Lower leg skin (tissue), 4 donors: Measurements from ENCODE around the gene FGF9. TPM values are rescaled to one million over a fixed set of nuclear protein-coding genes. Genes with fewer than 3 reads are reported as not detected.

Experiments used
- DNase-seq, 2 donors: peaks; one replicate each; pipeline ENCODE4 v3.0.0-alpha.2; 2019; ENCODE audit warnings: low spot score in 2 of 2
- H3K4me3 ChIP-seq: fragments of 200-600 bp; sonication (generic); 2 replicates; pipeline ENCODE4 v1.5.1; 2017; ENCODE audit warnings: mild to moderate bottlenecking, low read depth; ENCODE audit not compliant: poor library complexity, severe bottlenecking
- POLR2A ChIP-seq, 2 donors: fragments of 450-650 bp; IDR thresholded peaks; one replicate each; pipeline ENCODE4 v1.6.1; 2016 to 2017; ENCODE audit warnings: antibody characterized with exemption in 2 of 2, mild to moderate bottlenecking in 1 of 2, moderate library complexity in 1 of 2
- WGBS, 2 donors: methylation state at CpG; one replicate each; pipeline ENCODE4 v1.1.5; 2018; 5-methylcytosine and 5-hydroxymethylcytosine counted together
- intact Hi-C: fragments of 100-400 bp; cut with DNase I; formaldehyde crosslinking; loops from one replicate; pipeline ENCODE4 v1.15.0; 2023; ENCODE audit warnings: low total_unique reads
- total RNA-seq, 4 donors: library from RNA; depleted of rRNA; stranded (reverse); fragments of >200 nt; gene quantifications; one replicate each; pipeline ENCODE4 v1.1.0, GENCODE V29; 2016
- TF ChIP-seq, protein P1 (sequence below), 3 donors: fragments of 450-650 bp; IDR thresholded peaks; one replicate each; pipeline ENCODE4 v1.5.1; 2016; ENCODE audit warnings: antibody characterized with exemption in 3 of 3, mild to moderate bottlenecking in 3 of 3, moderate library complexity in 2 of 3

FGF9 gene
- total RNA-seq, 4 donors from 2014 or later = 0.13 to 0.25 (median 0.15) TPM; not detected in 1

DNA sequence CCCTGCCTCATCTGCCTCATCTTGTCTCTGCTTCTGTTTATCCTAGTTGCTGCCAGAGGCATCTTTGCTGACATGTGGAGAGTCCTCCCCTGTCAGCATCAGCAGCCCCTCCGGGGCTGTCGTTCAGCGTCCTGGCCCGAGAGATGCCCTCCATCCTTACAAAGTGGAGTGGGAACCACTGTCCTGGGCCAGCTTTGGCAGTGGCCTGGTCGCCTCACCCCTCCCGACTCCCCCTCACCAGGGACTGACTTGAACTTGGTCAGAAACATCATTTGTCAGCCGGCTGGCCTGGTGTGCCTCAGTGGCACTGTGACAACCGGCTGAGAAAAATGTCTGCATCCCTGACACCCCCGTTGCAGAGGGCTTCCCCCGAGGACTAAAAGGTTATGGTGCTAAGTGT is 20.6 kb downstream of the FGF9 start:
- 94% methylated on average over 10 of the region's 10 CpGs for WGBS, 2 donors
- intact Hi-C loops = no loop called here
- TF ChIP-seq, protein P1, sequence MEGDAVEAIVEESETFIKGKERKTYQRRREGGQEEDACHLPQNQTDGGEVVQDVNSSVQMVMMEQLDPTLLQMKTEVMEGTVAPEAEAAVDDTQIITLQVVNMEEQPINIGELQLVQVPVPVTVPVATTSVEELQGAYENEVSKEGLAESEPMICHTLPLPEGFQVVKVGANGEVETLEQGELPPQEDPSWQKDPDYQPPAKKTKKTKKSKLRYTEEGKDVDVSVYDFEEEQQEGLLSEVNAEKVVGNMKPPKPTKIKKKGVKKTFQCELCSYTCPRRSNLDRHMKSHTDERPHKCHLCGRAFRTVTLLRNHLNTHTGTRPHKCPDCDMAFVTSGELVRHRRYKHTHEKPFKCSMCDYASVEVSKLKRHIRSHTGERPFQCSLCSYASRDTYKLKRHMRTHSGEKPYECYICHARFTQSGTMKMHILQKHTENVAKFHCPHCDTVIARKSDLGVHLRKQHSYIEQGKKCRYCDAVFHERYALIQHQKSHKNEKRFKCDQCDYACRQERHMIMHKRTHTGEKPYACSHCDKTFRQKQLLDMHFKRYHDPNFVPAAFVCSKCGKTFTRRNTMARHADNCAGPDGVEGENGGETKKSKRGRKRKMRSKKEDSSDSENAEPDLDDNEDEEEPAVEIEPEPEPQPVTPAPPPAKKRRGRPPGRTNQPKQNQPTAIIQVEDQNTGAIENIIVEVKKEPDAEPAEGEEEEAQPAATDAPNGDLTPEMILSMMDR (IDR thresholded peaks at IDR 0.05) = no peak
- no peak for TF ChIP-seq POLR2A (IDR thresholded peaks at IDR 0.05)
- no peak overlapping the region for H3K4me3 ChIP-seq
- no peak for DNase-seq

DNA sequence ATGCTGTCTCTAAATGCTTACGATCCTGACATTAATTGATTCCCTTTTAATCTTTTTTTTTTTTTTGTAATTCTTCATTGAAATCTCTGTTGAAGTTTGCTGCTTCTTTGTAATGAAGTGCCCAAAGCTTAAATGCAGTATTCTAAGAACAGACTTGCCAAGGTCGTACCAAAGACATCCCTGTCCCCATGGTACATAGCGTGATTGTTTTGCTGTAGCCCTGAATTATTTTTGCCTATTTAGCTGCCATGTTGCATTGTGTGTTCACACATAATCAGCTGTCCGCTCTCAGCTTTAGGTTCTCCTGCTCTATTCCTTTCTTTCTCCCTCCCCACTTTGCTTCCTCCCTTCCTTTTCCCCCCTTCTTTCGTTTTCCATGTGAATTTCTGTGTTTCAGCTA is 21.1 kb downstream of the FGF9 start:
- intact Hi-C loops = no loop called here
- no peak overlapping the region for H3K4me3 ChIP-seq
- DNase-seq = no peak
- WGBS, 2 donors = 87% methylated on average over 5 of the region's 5 CpGs
- TF ChIP-seq POLR2A (IDR thresholded peaks at IDR 0.05) = no peak
- TF ChIP-seq, protein P1 (IDR thresholded peaks at IDR 0.05) = no peak

DNA sequence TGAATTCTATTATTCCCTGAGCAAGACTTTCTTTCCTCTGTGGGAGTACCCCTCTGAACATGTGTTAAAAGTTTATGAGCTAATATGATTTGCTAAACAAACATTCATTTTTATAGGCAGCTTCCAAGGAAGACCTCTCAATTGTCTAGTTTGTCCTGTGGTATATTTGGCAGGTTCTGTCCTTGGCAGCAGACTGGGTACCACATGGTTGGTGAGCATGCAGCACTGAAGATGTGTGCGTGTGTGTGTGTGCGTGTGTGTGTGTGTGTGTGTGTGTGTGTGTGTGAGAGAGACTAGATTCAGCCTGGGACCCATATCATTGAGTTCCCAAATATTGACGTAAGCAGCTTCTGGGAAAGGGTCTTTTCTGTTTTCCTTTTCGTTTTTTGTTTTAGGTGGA is 24.0 kb downstream of the FGF9 start:
- no peak for DNase-seq
- TF ChIP-seq, protein P1 (IDR thresholded peaks at IDR 0.05) = no peak
- TF ChIP-seq POLR2A (IDR thresholded peaks at IDR 0.05) = no peak
- intact Hi-C loops = no loop called here
- 79 to 93% methylated on average over 4 of the region's 4 CpGs for WGBS, 2 donors
- no peak overlapping the region for H3K4me3 ChIP-seq

DNA sequence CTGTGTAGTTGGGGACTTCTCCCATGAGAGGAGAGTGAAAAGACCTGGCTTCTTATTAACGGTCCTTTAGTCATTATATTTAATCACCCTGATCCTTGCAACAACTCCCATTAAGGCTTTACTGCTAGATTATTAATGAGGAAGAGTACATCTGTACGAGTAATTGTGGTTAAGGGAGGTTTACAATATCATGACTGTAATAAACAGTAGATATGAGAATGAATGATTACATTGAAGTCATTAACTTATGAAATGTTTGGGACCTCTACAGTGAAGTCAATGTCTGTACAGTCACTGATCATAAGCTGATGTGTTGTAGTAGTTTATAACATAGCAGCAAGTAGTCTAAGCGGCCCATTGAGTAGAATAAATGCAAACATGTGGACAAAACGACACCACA is 24.7 kb downstream of the FGF9 start:
- intact Hi-C loops = no loop called here
- no peak for TF ChIP-seq POLR2A (IDR thresholded peaks at IDR 0.05)
- TF ChIP-seq, protein P1 (IDR thresholded peaks at IDR 0.05) = no peak
- WGBS, 2 donors = 85 to 86% methylated on average over 4 of the region's 4 CpGs
- no peak for DNase-seq
- H3K4me3 ChIP-seq = no peak overlapping the region

DNA sequence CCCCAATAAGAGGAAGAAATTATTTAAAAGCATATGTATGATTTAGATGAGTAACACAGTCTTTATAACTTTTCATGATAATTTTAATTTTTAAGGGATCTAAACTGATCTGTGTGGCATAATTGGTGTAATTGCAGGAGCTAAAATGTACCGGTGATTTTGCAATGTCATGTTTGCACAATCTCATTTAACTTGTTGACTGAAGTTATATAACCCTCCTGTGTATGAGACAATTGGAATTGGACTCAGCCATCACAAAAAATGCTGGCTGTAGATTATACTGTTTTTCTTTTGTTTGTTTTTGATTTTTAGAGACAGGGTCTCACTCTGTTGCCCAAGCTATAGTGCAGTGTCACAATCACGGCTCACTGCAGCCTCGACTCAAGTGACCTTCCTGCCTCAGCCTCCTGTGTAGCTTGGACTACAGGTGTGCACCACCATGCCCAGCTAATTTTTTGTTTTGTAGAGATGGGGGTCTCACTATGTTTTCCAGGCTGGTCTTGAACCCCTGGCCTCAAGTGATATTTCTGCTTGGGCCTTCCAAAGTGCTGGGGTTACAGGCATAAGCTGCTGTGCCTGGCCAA is 26.1 kb downstream of the FGF9 start:
- no peak for DNase-seq
- H3K4me3 ChIP-seq = no peak overlapping the region
- WGBS, 2 donors = 67 to 71% methylated on average over 3 of the region's 3 CpGs
- no peak for TF ChIP-seq POLR2A (IDR thresholded peaks at IDR 0.05)
- TF ChIP-seq, protein P1 (IDR thresholded peaks at IDR 0.05) = no peak
- intact Hi-C loops = no loop called here
